Skeletal muscle cell (primary cell): ENCODE results near the gene VAPB.

Experiments used
- DNase-seq: peaks from one replicate; pipeline ENCODE4 v3.0.0-alpha.2; 2010; ENCODE audit warnings: low read depth
- H3K4me3 ChIP-seq: 2 replicates; pipeline ENCODE4 v1.5.1; 2011; ENCODE audit warnings: low read depth, mild to moderate bottlenecking, control low read depth, low read length, moderate library complexity

Gene VAPB

DNA sequence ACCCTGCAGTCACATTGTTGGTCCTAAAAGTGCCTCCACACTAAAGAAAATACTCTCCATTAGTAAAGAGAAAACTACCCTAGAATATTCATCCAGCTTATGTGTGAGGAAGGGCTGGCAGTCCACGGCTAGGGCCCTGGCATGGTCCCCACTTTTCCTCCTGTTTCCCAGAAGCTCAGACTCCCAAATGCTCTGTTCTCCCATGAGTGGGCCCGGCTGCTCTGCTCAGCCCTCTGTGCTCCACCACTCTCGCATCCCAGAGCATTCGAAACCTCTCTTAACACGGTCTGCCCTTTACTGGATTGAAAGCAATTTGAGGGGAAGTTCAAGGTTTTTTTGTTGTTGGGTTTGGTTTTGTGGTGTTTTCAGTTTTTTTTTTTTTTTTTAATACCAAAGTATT lies 64.4 kb downstream of the VAPB start:
- no peak overlapping the region for H3K4me3 ChIP-seq
- no peak for DNase-seq

DNA sequence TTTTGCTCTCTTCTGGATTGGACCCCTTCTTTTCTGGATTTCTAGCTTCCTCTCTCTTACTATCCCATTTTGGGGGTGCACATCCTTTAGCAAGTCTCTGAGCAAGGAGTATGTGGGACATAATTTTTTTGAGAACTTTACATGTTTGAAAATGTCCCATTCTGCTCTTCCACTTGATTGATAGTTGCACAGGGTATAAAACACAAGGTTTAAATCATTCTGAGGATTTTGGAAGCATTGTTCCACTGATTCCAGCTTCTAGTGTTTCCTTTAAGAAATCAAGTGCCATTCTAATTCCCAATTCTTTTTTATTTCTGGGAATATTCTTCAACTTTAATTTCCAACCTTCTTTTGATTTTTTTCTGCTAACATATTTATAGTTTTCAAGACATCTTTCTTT lies 65.4 kb downstream of the VAPB start:
- H3K4me3 ChIP-seq = no peak overlapping the region
- DNase-seq = no peak

DNA sequence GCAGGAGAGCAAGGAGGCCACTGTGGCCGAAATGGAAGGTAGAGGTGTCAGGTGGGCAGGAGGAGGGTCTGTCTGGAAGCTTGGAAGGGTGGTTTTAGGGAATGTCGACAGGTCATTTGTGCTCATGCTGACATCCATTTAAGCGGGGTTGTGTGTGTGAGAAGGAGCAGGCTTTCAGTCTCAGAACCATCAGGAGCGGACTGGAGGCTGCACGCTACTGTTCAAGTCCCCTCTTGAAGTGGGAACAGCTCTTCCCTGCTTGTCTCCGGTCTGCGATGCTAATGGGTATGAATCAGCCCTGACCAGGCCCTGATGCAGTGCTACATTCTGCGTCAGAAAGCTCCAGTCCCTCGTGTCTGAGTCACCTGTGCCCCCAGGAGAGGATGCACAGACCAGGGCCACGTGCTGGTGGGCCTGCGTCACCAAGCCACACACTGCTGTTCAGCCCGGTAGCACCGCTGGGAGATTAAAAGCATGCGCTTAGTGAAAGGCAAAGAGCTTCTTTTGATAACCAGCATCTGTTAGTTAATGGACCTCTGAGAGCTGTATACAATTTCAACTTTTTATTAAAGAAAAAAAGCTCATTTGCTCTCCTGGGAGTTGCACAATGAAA lies 68.2 kb downstream of the VAPB start:
- DNase-seq = peak; percentile 87
- H3K4me3 ChIP-seq = no peak overlapping the region

DNA sequence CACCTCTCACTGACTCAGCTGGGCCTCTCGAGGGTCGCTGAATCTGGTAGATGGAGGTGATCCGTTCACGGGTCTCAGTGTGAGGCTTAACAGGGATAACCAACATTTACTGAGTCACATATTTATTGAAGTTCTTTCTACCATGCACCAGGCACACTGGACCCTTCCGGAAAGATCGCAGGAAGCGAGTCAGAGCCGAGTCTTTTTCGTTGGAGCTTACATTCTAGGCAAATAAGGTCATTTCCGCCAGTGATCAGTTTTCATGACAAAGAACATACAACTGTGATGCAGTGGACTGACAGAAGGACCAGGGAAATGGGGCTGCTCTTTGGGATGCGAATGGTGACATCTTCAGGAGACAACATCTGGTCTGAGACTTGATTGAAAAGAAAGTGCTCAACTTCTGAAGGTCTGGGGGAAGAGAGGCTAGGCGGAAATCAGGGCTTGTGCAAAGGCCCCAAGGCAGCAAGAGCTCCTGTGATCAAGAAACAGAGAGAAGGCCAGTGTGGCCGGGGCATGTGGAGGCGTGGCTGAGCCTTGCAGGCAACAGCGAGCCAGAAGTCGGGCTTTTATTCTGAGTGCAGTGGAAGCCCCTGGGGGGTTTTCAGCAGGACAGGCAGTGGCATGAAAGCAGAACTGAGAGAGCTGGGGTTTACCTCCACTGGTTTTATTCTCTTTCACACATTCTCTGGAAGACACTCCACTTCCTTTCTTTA lies 69.5 kb downstream of the VAPB start:
- no peak overlapping the region for H3K4me3 ChIP-seq
- peak; percentile 17 for DNase-seq

DNA sequence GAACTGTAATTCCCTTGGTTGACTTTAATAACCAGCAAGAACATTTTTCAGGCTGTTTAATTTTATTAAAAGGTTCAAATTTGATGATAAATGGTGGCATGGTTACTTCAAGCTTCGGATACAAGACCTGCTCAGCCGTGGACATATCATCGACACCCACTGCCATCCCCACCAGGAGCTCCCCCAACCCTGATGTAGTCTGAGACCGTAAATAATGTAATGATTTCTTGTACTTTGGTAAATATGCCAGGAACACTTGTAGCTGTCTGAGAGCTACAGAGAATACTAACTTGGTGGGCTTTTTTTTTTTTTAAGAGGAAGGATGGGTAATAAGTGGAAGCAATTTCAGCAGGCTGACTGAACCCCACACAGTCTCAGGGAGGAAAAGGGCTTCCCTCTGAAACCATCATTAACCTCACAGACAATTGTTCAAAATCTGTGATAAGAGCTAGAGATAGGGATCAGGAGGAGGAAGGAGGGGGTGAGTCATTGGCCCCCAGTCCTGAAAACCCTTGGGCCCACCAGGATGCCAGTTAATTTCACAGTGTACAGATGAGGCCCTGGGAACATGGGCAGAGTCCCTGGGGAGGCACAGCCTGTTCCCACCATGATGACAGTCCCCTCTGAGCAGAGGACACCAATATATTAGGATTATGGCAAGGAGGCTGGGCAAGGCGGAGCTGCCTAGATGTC lies 70.2 kb downstream of the VAPB start:
- DNase-seq = no peak
- H3K4me3 ChIP-seq = no peak overlapping the region

DNA sequence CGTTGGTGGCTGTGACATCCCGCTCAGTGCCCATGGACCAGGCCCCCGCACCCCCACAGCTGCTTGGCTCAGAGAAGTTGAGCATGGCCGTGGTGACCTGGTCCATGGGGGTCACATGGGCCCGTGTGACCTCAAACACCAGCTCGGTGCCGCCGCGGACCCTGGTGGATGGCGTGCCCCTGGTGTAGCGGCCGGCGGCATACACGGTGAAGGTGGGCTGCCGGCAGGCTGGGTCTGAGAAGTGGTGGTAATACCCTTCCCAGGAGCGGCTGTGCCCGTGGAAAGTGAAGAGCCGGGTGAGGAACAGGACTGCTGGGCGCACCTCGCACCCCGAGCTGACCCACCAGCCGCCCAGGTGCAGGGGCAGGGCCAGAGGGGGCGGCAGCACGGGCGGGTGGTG lies 72.1 kb downstream of the VAPB start:
- no peak overlapping the region for H3K4me3 ChIP-seq
- DNase-seq = no peak

DNA sequence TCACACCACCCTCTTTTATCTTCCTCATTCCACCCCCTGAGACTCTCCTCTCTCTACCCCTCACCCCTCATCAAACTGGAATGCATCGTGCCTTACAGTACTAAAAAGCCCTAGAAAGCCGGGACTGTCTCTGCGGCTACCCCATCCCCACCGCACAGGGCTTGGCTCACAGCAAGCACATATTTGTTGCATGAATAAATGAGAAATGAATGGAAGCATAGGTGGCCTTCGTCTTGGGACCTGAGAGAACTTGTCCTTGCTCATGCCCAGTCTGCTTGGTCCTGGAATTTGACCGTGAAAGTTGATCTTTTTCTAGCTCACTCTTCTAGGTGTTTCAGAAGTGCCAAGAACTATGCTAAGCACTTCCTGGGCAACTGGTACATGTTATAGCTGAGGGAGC lies 72.9 kb downstream of the VAPB start:
- H3K4me3 ChIP-seq = no peak overlapping the region
- DNase-seq = no peak

DNA sequence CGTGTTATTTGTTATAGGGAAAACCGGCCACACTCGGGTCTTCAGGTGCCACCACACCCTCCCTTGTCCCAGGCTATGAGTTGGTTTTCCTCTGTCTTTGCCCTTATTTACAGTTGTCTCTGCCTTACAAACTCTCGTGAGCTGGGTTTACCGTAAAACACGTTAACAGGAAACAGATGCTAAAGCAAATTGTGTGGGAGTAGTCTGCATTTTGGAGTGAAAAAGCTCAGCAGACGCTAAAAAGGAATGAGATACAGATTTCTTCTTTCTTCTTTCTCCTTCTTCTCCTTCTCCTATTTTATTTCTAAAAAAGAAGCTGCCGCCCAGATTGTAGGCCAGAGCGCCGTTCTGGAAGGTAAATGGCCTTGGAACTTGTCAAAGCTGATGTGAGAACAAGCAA lies 74.2 kb downstream of the VAPB start:
- no peak overlapping the region for H3K4me3 ChIP-seq
- DNase-seq = no peak

DNA sequence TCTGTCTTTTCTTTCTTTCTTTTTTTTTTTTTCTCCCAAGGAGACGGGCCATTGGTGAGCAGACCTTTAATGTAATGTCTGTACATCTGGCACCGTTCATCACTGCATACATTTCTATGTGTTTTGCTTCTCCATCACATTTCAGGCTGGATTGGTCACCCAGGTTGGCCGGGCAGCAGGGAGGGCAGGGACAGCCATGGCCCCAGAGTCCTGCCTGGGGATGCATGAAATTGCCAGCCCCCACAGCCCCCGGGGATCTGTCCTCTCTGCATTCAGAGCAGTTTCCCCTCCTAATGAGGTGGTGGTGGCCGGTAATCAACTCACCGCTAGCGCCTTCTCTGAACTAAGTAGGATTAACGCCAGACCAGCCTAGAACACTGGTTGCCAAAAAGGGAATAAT lies 75.8 kb downstream of the VAPB start:
- H3K4me3 ChIP-seq = no peak overlapping the region
- DNase-seq = no peak

DNA sequence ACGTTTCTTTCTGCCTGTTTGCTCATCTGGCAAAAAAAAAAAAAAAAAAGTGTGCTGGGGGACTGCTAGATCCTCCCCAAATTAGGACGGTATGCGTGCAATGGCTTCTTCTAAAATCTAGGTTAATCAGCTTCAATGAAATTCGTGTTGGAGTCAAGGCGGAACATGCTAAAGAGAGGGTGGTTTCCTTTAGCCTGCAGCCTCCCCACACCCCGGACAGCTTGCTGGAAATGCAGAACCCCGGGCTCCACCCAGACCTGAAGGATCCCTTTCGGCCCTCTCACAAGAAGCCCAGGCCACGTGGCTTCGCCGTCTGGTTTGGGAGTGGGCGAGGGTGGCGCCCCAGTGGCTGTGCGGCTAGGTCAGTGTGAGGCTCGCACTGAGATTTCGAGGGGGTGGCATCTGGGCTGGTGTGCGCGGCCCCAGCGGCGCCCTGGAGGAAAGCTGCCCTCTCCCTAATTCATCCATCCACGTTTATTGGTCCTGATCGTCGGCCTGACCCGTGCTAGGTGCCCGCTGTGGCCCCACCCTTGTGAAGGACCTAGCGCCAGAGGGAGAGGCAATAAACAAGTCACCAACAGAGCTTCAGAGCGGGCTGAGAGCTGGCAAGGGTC lies 77.2 kb downstream of the VAPB start:
- no peak for DNase-seq
- no peak overlapping the region for H3K4me3 ChIP-seq

DNA sequence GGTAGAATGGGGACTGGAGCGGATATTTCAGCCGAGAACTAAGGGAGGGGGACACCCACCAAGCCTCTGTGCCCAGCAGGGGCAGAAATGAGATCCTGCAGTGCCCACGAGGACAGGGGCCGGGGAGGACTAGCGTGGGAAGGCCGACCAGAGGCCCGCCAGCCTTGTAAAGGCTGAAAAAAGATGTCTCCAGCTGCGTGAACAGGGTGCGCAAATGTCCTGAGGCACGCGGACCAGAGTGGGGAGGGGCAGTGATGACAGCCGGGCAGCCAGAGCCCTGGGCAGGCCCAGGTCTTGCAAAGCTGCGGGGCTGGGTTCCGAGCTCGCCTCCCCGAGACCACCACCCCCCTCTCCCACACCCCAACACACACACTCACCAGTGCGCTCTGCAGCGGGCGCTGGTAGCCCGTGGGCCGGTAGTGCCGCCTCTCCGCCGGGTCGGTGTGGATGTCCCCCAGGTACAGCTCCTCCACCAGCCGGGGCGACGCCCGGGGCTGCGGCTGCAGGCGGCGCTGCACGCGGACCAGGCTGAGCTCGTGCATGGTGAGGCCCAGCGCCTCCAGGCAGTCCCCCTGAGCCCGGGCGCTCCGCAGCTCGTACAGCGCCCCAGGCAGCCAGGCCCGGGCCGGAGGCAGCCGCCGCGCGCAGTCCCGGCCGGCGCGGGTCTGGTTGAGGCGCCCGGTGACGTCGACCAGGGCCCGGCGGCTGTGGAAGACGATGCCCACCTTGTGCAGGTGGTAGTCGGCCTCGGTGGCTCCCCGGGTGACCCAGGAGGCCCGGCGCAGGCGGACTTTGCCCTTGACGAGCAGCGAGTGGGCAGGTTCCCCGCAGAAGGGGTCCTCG lies 77.9 kb downstream of the VAPB start:
- H3K4me3 ChIP-seq = no peak overlapping the region
- DNase-seq = no peak

DNA sequence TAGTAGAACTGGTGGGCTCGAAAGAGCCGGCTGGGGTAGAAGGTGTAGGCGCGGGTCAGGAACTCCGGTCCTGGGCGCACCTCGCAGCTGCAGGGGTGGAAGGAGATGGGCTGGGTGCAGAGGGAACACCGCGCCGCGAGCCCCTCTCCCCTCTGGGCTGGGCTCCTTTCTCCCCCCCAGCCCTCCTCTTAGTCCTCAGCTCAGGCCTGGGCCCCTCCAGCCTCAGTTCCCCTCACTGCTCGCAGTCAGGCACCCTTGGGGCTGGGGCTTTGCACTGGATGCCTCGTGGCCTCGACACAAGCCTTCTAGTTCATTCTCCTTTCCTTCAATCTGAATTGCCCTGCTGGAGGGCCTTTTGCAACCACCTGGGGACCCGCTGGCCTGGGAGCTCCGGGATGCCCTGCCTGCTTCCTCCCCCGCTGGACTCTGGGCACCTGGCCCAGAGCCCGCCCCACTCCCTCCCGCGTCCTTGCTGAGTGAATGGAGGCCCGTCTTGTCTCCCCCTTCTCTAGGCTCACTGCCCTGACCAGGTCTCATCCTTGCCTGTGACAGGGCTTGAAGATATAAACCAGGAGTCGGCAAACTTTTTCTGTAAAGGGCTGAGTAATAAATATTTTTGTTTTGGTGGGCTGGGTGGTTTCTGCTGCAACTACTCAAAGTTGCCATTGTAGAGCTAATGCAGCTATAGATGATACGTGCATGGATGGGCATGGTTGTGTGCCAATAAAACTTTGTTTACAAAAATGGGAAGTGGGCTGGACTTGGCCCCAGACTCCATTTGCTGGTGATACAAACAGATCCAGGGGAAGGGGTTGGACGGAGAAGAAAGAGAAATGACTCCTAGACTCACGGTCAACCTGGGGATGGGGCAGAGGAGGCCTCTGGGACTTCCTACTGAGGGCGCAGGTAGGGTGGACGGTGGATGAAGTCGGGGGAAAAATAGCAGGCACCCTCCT lies 78.8 kb downstream of the VAPB start:
- H3K4me3 ChIP-seq = no peak overlapping the region
- DNase-seq = no peak

DNA sequence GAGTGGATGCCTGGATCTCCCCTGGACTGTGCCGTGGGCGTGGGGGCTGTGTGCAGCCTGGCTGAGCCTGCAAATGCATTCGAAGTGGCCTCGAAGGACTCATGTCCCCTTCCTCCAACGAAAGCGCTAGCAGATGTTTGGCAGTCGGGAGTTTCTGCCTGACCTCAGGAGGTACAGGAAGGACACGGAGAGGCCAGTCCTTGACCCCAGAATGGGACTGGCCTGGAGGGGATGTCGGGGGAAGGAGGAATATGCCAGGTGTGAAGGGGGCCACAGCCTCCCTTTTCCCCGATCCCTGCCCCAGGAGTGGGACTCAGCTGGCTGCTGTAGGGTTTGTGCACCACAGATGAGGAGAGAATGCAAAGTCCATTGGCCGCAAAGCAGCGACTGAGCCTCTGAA lies 80.6 kb downstream of the VAPB start:
- no peak overlapping the region for H3K4me3 ChIP-seq
- DNase-seq = no peak

DNA sequence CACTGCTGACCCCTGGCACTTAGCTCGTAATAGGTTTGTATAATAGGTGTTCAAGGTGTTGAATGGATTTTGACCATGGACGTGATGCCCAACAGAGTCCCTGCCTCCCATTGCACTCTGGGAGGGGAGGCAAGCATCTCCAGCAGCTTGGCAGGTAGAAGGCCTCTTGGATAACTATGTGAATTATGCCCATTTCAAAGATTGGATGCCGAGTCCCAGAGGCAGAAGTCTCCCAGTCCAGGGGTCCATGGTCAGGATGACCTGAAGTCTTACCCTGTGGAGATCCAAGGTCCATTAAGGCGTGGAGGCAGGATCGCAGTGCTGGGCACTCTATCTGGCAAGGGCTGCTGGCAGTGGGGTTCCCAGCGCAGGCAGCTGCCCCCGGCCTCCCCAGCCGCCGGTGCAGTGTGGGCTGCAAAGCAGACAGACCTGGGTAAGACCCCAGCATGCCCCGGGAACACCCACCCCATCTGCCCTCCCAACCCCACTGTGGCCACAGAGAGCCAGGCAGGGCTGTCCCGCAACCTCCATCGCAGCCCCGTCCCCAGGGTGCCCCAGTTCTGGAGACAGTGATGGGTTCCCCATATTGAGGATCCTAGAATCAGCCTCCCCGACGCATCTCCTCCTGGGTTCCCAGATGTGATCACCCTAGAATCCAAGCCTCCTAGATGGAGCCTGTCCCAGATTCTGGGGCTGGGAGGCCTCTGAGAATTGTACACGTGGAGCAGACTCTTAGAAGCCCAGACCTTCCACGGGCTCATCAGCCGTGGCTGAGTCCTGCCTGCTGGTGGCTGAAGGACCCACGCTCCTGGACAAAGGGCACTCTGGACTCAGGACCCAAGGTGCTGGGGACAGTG lies 81.5 kb downstream of the VAPB start:
- H3K4me3 ChIP-seq = no peak overlapping the region
- DNase-seq = no peak

DNA sequence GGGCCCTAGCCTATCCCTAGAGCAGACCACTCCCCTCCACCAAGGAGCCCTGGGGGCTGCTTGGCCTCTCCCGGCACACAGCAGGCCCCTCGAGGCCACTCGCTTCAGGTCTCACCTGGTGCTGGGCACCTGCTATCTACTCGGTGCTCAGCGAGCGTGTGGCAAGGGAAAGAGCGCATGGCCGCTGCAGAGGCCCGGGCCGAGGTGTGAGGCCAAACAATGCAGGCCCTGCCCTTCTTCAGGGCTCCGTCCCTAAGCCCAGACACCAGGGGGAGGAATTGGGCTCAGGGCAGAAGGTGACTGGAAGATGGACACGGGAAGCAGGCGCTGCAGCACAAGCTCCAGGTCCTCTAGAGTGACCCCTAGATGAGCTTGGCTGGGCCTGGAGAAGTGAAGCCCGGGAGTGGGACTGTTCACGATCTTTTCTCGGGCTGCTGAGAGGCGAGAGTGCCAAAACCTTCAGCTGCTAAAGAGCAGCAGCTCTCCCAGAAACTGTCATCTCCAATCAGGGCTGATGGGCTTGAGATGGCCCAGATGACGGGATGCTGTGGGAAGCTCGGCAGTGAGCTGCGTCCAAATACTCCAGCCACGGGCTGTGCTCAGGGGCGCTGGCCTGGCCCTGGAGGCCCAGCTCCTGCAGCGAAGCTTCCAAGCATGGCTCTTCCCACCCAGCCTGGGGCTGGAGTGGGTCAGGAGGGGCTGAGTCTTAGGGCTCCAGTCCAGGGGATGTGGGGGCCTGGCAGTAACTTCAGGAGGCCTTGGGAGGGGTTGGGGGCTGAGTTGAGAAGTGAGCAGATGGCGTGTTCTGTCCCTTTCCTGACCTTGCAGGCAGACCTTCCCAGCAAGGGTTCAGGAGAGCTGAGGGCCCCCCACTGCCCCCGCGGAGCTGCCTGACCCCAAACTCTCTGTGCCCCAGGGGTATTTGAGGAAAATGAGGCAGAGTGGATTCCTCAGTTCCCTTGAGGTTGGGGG lies 82.5 kb downstream of the VAPB start:
- DNase-seq = peak; percentile 12
- H3K4me3 ChIP-seq = no peak overlapping the region

DNA sequence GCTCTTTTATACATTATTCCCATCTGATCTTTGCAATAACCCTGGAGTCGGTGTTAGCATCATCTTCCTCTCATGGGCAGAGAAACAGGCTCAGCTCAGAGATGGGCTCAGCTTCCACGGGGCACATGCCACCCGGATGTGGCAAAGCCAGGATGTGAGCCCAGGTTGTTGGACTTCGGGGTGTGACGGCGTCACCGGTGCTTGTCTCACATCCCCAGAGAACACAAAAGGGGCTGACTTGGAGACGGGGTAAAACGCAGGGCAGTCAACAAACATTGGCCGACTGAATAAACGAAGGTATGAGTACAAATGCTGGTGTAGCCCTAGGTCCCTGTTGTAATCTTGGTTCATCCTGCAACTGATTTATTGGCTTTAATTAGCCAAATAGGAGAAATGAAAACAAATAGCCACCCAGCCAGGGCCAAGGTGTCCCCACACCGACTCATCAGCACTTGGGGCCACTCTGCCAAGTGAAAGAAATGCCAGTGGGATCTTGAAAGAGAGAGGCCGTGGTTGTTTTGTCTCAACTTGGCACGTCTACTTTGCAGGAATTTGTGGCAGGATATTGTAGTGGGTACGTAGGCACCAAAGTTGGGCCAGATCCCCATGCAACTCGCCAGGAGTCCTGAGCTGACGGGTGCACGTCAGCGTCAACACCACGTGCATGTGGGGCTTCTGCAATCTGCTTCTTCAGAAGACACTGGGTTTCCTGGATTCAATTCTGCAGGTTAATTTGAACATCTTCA lies 83.4 kb downstream of the VAPB start:
- no peak for DNase-seq
- no peak overlapping the region for H3K4me3 ChIP-seq
